B cell (primary cell): Measurements from ENCODE around the gene MEIS2. TPM values are rescaled to one million over a fixed set of nuclear protein-coding genes. Genes with fewer than 3 reads are reported as not detected.

Source experiments
- ATAC-seq: fragments of 200-7000 bp; cut with Tn5 transposase; one replicate; pipeline ENCODE4 v1.10.0; 2021; ENCODE audit warnings: low read depth, mild to moderate bottlenecking, moderate number of reproducible peaks, moderate library complexity
- CTCF ChIA-PET: fragments of 350-600 bp; sonication (Branson Sonifier 250); formaldehyde crosslinking; loops from one replicate; lab custom pipeline; 2021; ENCODE audit warnings: antibody characterized with exemption, inconsistent platforms; lab: Charles Lee
- POLR2A ChIA-PET: fragments of 350-600 bp; sonication (Branson Sonifier 250); formaldehyde crosslinking; loops from one replicate; lab custom pipeline; 2021; ENCODE audit warnings: antibody characterized with exemption; lab: Charles Lee
- DNase-seq: peaks from one replicate; pipeline ENCODE4 v3.0.0; 2013
- H2AFZ ChIP-seq: 2 replicates; pipeline ENCODE4 v1.6.1; 2012; ENCODE audit warnings: mild to moderate bottlenecking, low read depth, low read length; ENCODE audit not compliant: insufficient read depth, poor library complexity, severe bottlenecking
- H3K27ac ChIP-seq, 2 donors: 1 replicate in 1 of 2; 2 replicates in 1 of 2; pipeline ENCODE4 v1.5.1; 2012 to 2013; ENCODE audit warnings: low read length in 2 of 2, mild to moderate bottlenecking in 2 of 2, moderate library complexity in 1 of 2
- H3K27me3 ChIP-seq, 4 experiments: fragments of 200-600 bp in 1 of 4; sonication (generic) in 1 of 4; replicated peaks in 1 of 4; 1 replicate in 2 of 4; 2 replicates in 2 of 4; pipeline versions ENCODE4 v1.6.1 to v1.7.0; 2013 to 2016; ENCODE audit warnings: low read length in 3 of 4, mild to moderate bottlenecking in 2 of 4, mixed read lengths in 1 of 4, moderate library complexity in 1 of 4; ENCODE audit not compliant: insufficient read depth in 4 of 4, control insufficient read depth in 3 of 4; ENCODE audit errors: control extremely low read depth in 1 of 4
- H3K36me3 ChIP-seq, 2 experiments: replicated peaks in 1 of 2; 1 replicate in 1 of 2; 2 replicates in 1 of 2; pipeline versions ENCODE4 v1.6.1 to v1.7.1; 2013; ENCODE audit warnings: low read length in 1 of 2; ENCODE audit not compliant: insufficient read depth in 2 of 2, control insufficient read depth in 1 of 2; ENCODE audit errors: control extremely low read depth in 1 of 2, extremely low read depth in 1 of 2
- H3K4me1 ChIP-seq, 2 donors: fragments of 200-600 bp in 1 of 2; sonication (generic) in 1 of 2; 1 replicate in 1 of 2; 2 replicates in 1 of 2; pipeline versions ENCODE4 v1.5.1 to v1.6.1; 2013 to 2017; ENCODE audit warnings: low read length in 2 of 2; ENCODE audit not compliant: control insufficient read depth in 2 of 2, insufficient read depth in 2 of 2
- H3K4me2 ChIP-seq: replicated peaks from 2 replicates; pipeline ENCODE3; 2012; ENCODE audit warnings: mild to moderate bottlenecking, low read depth, low read length; ENCODE audit not compliant: poor library complexity, severe bottlenecking
- H3K4me3 ChIP-seq, 5 experiments: fragments of 200-600 bp in 1 of 5; sonication (generic) in 1 of 5; 1 replicate in 3 of 5; 2 replicates in 2 of 5; pipeline versions ENCODE4 v1.5.1 to v1.7.0; 2011 to 2016; ENCODE audit warnings: low read length in 4 of 5, mild to moderate bottlenecking in 4 of 5, low read depth in 2 of 5, control low read depth in 1 of 5, moderate library complexity in 1 of 5; ENCODE audit not compliant: insufficient read depth in 1 of 5; ENCODE audit errors: control extremely low read depth in 1 of 5, extremely low read depth in 1 of 5
- H3K79me2 ChIP-seq: fragments of 200-600 bp; sonication (generic); one replicate; pipeline ENCODE4 v1.6.0; 2016; ENCODE audit warnings: low read length; ENCODE audit not compliant: control insufficient read depth, insufficient read depth
- H3K9ac ChIP-seq: fragments of 200-600 bp; sonication (generic); 2 replicates; pipeline ENCODE4 v1.6.1; 2017; ENCODE audit warnings: mild to moderate bottlenecking, low read length, moderate library complexity
- H3K9me3 ChIP-seq, 3 donors: one replicate each; pipeline versions ENCODE4 v1.6.1 to v1.7.1; 2013; ENCODE audit warnings: low read length in 2 of 3; ENCODE audit not compliant: control insufficient read depth in 2 of 3, insufficient read depth in 1 of 3; ENCODE audit errors: control extremely low read depth in 1 of 3
- H4K20me1 ChIP-seq: 2 replicates; pipeline ENCODE4 v1.6.0; 2012; ENCODE audit warnings: mild to moderate bottlenecking, low read length; ENCODE audit not compliant: insufficient read depth, control insufficient read depth, poor library complexity, severe bottlenecking
- H3K27ac Mint-ChIP-seq: one replicate; pipeline ENCODE4 v1.8.0; 2021; ENCODE audit warnings: mixed read lengths
- H3K27me3 Mint-ChIP-seq: one replicate; pipeline ENCODE4 v1.8.0; 2021; ENCODE audit warnings: mixed read lengths
- H3K4me1 Mint-ChIP-seq: one replicate; pipeline ENCODE4 v1.8.0; 2021; ENCODE audit warnings: mixed read lengths
- H3K4me3 Mint-ChIP-seq: one replicate; pipeline ENCODE4 v1.8.0; 2021; ENCODE audit warnings: mixed read lengths
- H3K9me3 Mint-ChIP-seq: one replicate; pipeline ENCODE4 v1.8.0; 2022; ENCODE audit warnings: mixed read lengths; ENCODE audit not compliant: insufficient read depth
- EZH2 ChIP-seq: IDR thresholded peaks from 2 replicates; pipeline ENCODE4 v1.6.1; 2012; ENCODE audit warnings: borderline replicate concordance, low read depth, mild to moderate bottlenecking, moderate library complexity, low read length; ENCODE audit not compliant: insufficient read depth, poor library complexity, severe bottlenecking
- WGBS: methylation state at CpG from one replicate; pipeline ENCODE4 v1.1.5; 2013; ENCODE audit warnings: missing lambda C conversion rate; ENCODE audit not compliant: insufficient coverage; 5-methylcytosine and 5-hydroxymethylcytosine counted together
- intact Hi-C: fragments of 100-400 bp; cut with micrococcal nuclease; formaldehyde crosslinking; loops from one replicate; pipeline ENCODE4 v1.10.0; 2022
- polyA plus RNA-seq: library from polyadenylated mRNA; depleted of rRNA; stranded (reverse); fragments of >200 nt; gene quantifications from 2 replicates; pipeline ENCODE4 v1.2.3, GENCODE V29; 2012
- total RNA-seq, 2 donors: library from RNA; stranded (reverse); fragments of 120-200 nt in 1 of 2; gene quantifications; 1 replicate in 1 of 2; 2 replicates in 1 of 2; pipeline versions ENCODE4 v1.2.3 to v1.2.4, GENCODE V29; 2013 to 2022
- TF ChIP-seq, protein P1 (sequence below): fragments of 200-600 bp; IDR thresholded peaks from one replicate; pipeline ENCODE4 v1.8.0; 2022; ENCODE audit warnings: antibody characterized with exemption, mild to moderate bottlenecking

Gene MEIS2
- total and polyA plus RNA-seq, 2 donors (not counting 1 experiment from before 2014, with no cell fraction given) = 0.22 TPM; not detected in 1

DNA sequence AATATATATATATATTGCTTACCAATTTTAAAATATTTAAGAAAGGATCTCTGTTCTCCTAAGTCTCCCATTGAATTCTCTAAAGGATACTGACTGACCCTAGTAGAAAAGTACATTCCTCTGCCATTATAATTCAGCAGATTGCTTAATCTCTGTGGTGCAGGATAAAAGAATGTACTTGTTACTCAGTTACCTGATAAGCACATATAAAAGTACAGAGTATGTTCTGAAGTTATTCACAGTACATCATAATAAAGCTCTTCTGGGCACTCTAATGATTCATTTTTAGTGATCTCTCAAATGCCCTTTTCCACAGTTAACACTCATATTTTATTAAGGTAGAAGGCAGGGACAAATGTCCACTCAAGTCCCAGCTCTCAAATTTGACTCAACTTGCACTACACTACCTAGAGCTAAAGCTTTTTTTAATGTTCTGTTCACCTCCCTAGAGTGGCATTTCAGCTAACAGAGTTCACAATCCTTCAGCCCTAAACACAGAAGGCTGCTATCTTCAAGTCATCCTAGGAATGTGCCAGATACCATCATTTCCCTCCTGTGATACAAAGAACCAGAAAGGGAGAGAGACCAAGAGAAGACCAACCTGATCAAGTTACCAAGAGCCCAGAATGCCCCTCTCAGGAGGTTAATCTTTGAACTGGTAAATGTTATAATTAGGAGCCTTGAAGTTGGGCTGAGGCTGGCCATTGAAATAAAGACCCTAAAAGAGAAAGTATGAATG is 53.3 kb downstream of the MEIS2 start:
- intact Hi-C loops = no loop called here
- Histone ChIP-seq H3K36me3 (no peaks in the 10 kb centered on the region), H3K27me3 (no peaks in the 10 kb centered on the region), H3K4me2 (no peak overlapping the region), H2AFZ (no peak overlapping the region), H3K9ac (no peak overlapping the region), H3K4me1 (no peaks in the 10 kb centered on the region), H3K79me2 (no peaks in the 10 kb centered on the region), H3K27ac (no peak overlapping the region), H3K9me3 (no peaks in the 10 kb centered on the region), H3K4me3 (no peak overlapping the region), H4K20me1 (no peaks in the 10 kb centered on the region)
- Mint-ChIP-seq H3K27me3 (no peaks in the 10 kb centered on the region), H3K4me1 (no peaks in the 10 kb centered on the region), H3K4me3 (no peak overlapping the region), H3K27ac (no peak overlapping the region), H3K9me3 (peaks cover 3% of the 10 kb centered on the region)
- ATAC-seq (no peak), DNase-seq (no peak)
- ChIA-PET POLR2A (no interaction called here), CTCF (no interaction called here)
- TF ChIP-seq EZH2 = no peak

DNA sequence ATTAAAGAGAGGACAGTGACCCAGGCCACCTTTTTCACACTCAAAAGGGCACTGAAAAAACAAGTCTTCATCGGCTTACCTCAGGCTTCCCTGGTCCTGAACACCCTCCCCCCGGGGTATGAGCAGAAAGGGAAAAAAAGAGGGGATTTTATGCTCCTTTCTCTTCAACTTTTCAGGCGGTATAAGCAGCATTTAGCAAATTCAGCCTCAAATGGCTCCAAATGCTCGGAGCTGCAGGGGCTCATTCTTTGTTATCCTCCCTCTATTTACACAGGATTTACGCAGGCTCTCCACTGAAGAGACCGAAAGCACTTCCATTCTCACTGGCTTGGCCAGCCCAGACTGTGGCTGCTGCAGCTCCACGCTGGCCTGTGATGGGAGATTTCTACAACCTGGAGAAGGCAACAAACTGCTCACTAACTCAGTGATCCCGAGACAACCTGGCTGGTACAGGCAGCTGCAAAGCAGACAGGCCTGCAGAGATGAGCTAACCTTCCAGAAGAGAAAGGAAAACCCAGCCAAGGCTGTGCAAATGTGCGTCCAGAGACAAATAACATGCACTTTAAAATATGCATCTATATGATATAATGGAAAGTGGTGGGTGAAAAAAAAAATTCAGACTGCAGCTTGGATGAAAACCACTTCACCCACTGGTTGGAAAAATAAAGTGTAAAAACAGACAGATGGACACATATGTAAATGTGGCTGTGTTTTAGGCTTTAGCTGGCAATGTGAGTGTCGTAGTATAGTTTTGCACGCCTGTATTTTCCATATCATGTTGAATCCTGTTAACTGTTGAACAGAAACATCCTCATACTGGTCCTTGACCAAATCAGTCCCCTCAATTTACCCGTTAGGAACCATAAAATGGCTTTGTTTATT is 54.2 kb downstream of the MEIS2 start:
- Histone ChIP-seq H3K4me3 (no peak overlapping the region), H4K20me1 (no peaks in the 10 kb centered on the region), H3K9me3 (no peaks in the 10 kb centered on the region), H3K27me3 (no peaks in the 10 kb centered on the region), H3K4me2 (no peak overlapping the region), H3K4me1 (no peaks in the 10 kb centered on the region), H3K9ac (no peak overlapping the region), H3K79me2 (no peaks in the 10 kb centered on the region), H3K36me3 (no peaks in the 10 kb centered on the region), H2AFZ (no peak overlapping the region), H3K27ac (no peak overlapping the region)
- CTCF ChIA-PET = no interaction called here
- Mint-ChIP-seq H3K27ac (no peak overlapping the region), H3K9me3 (peaks cover 3% of the 10 kb centered on the region), H3K4me1 (no peaks in the 10 kb centered on the region), H3K27me3 (no peaks in the 10 kb centered on the region), H3K4me3 (no peak overlapping the region)
- TF ChIP-seq, protein P1, sequence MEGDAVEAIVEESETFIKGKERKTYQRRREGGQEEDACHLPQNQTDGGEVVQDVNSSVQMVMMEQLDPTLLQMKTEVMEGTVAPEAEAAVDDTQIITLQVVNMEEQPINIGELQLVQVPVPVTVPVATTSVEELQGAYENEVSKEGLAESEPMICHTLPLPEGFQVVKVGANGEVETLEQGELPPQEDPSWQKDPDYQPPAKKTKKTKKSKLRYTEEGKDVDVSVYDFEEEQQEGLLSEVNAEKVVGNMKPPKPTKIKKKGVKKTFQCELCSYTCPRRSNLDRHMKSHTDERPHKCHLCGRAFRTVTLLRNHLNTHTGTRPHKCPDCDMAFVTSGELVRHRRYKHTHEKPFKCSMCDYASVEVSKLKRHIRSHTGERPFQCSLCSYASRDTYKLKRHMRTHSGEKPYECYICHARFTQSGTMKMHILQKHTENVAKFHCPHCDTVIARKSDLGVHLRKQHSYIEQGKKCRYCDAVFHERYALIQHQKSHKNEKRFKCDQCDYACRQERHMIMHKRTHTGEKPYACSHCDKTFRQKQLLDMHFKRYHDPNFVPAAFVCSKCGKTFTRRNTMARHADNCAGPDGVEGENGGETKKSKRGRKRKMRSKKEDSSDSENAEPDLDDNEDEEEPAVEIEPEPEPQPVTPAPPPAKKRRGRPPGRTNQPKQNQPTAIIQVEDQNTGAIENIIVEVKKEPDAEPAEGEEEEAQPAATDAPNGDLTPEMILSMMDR = no peak
- no peak for TF ChIP-seq EZH2
- DNase-seq (no peak), ATAC-seq (no peak)
- intact Hi-C loops = no loop called here
- WGBS = 93% methylated on average over 5 of the region's 12 CpGs
- POLR2A ChIA-PET = no interaction called here
